B cell (primary cell): ENCODE data around the gene IFNAR2. TPM values are rescaled to one million over a fixed set of nuclear protein-coding genes. Genes with fewer than 3 reads are reported as not detected.

Experiments
- ATAC-seq: fragments of 200-7000 bp; cut with Tn5 transposase; one replicate; pipeline ENCODE4 v1.10.0; 2021; ENCODE audit warnings: low read depth, mild to moderate bottlenecking, moderate number of reproducible peaks, moderate library complexity
- CTCF ChIA-PET: fragments of 350-600 bp; sonication (Branson Sonifier 250); formaldehyde crosslinking; loops from one replicate; lab custom pipeline; 2021; ENCODE audit warnings: antibody characterized with exemption, inconsistent platforms; lab: Charles Lee
- POLR2A ChIA-PET: fragments of 350-600 bp; sonication (Branson Sonifier 250); formaldehyde crosslinking; loops from one replicate; lab custom pipeline; 2021; ENCODE audit warnings: antibody characterized with exemption; lab: Charles Lee
- DNase-seq: peaks from one replicate; pipeline ENCODE4 v3.0.0; 2013
- H2AFZ ChIP-seq: 2 replicates; pipeline ENCODE4 v1.6.1; 2012; ENCODE audit warnings: mild to moderate bottlenecking, low read depth, low read length; ENCODE audit not compliant: insufficient read depth, poor library complexity, severe bottlenecking
- H3K27ac ChIP-seq, 2 donors: 1 replicate in 1 of 2; 2 replicates in 1 of 2; pipeline ENCODE4 v1.5.1; 2012 to 2013; ENCODE audit warnings: low read length in 2 of 2, mild to moderate bottlenecking in 2 of 2, moderate library complexity in 1 of 2
- H3K27me3 ChIP-seq, 4 experiments: fragments of 200-600 bp in 1 of 4; sonication (generic) in 1 of 4; replicated peaks in 1 of 4; 1 replicate in 2 of 4; 2 replicates in 2 of 4; pipeline versions ENCODE4 v1.6.1 to v1.7.0; 2013 to 2016; ENCODE audit warnings: low read length in 3 of 4, mild to moderate bottlenecking in 2 of 4, mixed read lengths in 1 of 4, moderate library complexity in 1 of 4; ENCODE audit not compliant: insufficient read depth in 4 of 4, control insufficient read depth in 3 of 4; ENCODE audit errors: control extremely low read depth in 1 of 4
- H3K36me3 ChIP-seq, 2 experiments: replicated peaks in 1 of 2; 1 replicate in 1 of 2; 2 replicates in 1 of 2; pipeline versions ENCODE4 v1.6.1 to v1.7.1; 2013; ENCODE audit warnings: low read length in 1 of 2; ENCODE audit not compliant: insufficient read depth in 2 of 2, control insufficient read depth in 1 of 2; ENCODE audit errors: control extremely low read depth in 1 of 2, extremely low read depth in 1 of 2
- H3K4me1 ChIP-seq, 2 donors: fragments of 200-600 bp in 1 of 2; sonication (generic) in 1 of 2; 1 replicate in 1 of 2; 2 replicates in 1 of 2; pipeline versions ENCODE4 v1.5.1 to v1.6.1; 2013 to 2017; ENCODE audit warnings: low read length in 2 of 2; ENCODE audit not compliant: control insufficient read depth in 2 of 2, insufficient read depth in 2 of 2
- H3K4me2 ChIP-seq: replicated peaks from 2 replicates; pipeline ENCODE3; 2012; ENCODE audit warnings: mild to moderate bottlenecking, low read depth, low read length; ENCODE audit not compliant: poor library complexity, severe bottlenecking
- H3K4me3 ChIP-seq, 5 experiments: fragments of 200-600 bp in 1 of 5; sonication (generic) in 1 of 5; 1 replicate in 3 of 5; 2 replicates in 2 of 5; pipeline versions ENCODE4 v1.5.1 to v1.7.0; 2011 to 2016; ENCODE audit warnings: low read length in 4 of 5, mild to moderate bottlenecking in 4 of 5, low read depth in 2 of 5, control low read depth in 1 of 5, moderate library complexity in 1 of 5; ENCODE audit not compliant: insufficient read depth in 1 of 5; ENCODE audit errors: control extremely low read depth in 1 of 5, extremely low read depth in 1 of 5
- H3K79me2 ChIP-seq: fragments of 200-600 bp; sonication (generic); one replicate; pipeline ENCODE4 v1.6.0; 2016; ENCODE audit warnings: low read length; ENCODE audit not compliant: control insufficient read depth, insufficient read depth
- H3K9ac ChIP-seq: fragments of 200-600 bp; sonication (generic); 2 replicates; pipeline ENCODE4 v1.6.1; 2017; ENCODE audit warnings: mild to moderate bottlenecking, low read length, moderate library complexity
- H3K9me3 ChIP-seq, 3 donors: one replicate each; pipeline versions ENCODE4 v1.6.1 to v1.7.1; 2013; ENCODE audit warnings: low read length in 2 of 3; ENCODE audit not compliant: control insufficient read depth in 2 of 3, insufficient read depth in 1 of 3; ENCODE audit errors: control extremely low read depth in 1 of 3
- H4K20me1 ChIP-seq: 2 replicates; pipeline ENCODE4 v1.6.0; 2012; ENCODE audit warnings: mild to moderate bottlenecking, low read length; ENCODE audit not compliant: insufficient read depth, control insufficient read depth, poor library complexity, severe bottlenecking
- H3K27ac Mint-ChIP-seq: one replicate; pipeline ENCODE4 v1.8.0; 2021; ENCODE audit warnings: mixed read lengths
- H3K27me3 Mint-ChIP-seq: one replicate; pipeline ENCODE4 v1.8.0; 2021; ENCODE audit warnings: mixed read lengths
- H3K4me1 Mint-ChIP-seq: one replicate; pipeline ENCODE4 v1.8.0; 2021; ENCODE audit warnings: mixed read lengths
- H3K4me3 Mint-ChIP-seq: one replicate; pipeline ENCODE4 v1.8.0; 2021; ENCODE audit warnings: mixed read lengths
- H3K9me3 Mint-ChIP-seq: one replicate; pipeline ENCODE4 v1.8.0; 2022; ENCODE audit warnings: mixed read lengths; ENCODE audit not compliant: insufficient read depth
- EZH2 ChIP-seq: IDR thresholded peaks from 2 replicates; pipeline ENCODE4 v1.6.1; 2012; ENCODE audit warnings: borderline replicate concordance, low read depth, mild to moderate bottlenecking, moderate library complexity, low read length; ENCODE audit not compliant: insufficient read depth, poor library complexity, severe bottlenecking
- WGBS: methylation state at CpG from one replicate; pipeline ENCODE4 v1.1.5; 2013; ENCODE audit warnings: missing lambda C conversion rate; ENCODE audit not compliant: insufficient coverage; 5-methylcytosine and 5-hydroxymethylcytosine counted together
- intact Hi-C: fragments of 100-400 bp; cut with micrococcal nuclease; formaldehyde crosslinking; loops from one replicate; pipeline ENCODE4 v1.10.0; 2022
- polyA plus RNA-seq: library from polyadenylated mRNA; depleted of rRNA; stranded (reverse); fragments of >200 nt; gene quantifications from 2 replicates; pipeline ENCODE4 v1.2.3, GENCODE V29; 2012
- total RNA-seq, 2 donors: library from RNA; stranded (reverse); fragments of 120-200 nt in 1 of 2; gene quantifications; 1 replicate in 1 of 2; 2 replicates in 1 of 2; pipeline versions ENCODE4 v1.2.3 to v1.2.4, GENCODE V29; 2013 to 2022
- TF ChIP-seq, protein P1 (sequence below): fragments of 200-600 bp; IDR thresholded peaks from one replicate; pipeline ENCODE4 v1.8.0; 2022; ENCODE audit warnings: antibody characterized with exemption, mild to moderate bottlenecking

Gene IFNAR2
- total and polyA plus RNA-seq, 2 donors (not counting 1 experiment from before 2014, with no cell fraction given): 33.0 to 45.0 TPM

DNA sequence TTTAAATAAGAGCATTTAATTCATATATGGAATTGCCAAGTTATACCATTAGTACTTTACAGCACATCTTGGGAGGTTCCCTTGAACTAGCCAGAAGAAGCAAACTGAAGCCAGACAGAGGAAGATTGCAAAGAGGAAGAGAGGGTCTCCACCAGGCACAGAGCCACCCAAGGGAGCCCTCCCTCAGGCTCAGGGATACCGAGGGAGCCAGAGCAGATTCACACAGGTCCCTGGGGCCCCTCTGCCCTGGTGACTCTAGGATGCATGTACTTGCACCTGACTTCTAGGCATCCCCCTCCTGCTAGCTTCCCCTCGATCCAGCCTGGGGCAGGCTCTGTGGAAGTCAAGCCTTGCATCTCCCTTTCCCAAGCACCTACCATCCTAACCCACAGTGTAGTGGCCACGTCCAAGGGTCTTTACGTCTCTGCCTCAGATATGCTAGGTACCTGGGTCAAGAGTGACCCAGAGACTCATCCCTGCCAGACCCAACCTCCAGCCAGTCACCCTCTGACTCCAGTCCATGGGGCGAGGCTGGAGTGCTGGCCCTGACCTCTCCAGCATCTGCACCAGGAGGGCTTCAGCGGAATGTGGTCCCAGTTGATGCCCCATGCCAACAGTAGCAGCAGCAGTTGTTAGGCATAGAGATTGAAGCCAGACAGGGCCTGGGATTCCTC, 6.4 kb downstream of the IFNAR2 start:
- intact Hi-C loops: no loop called here

GRCh38 chr21:33236766-33237165, 7.0 kb downstream of the IFNAR2 start:
- CTCF ChIA-PET: interaction anchor here (3.3 kb wide), 1 partner anchor 39 kb away, joined by 16 read pairs; no protein-coding TSS in a partner anchor
- Histone ChIP-seq H4K20me1 (peaks cover 50% of the 10 kb centered on the region), H3K36me3 (peaks cover 4 to 25% of the 10 kb centered on the region in 2 experiments), H3K4me3 (no peak overlapping the region), H3K4me1 (peaks cover 34 to 58% of the 10 kb centered on the region in 2 donors), H3K79me2 (peaks cover 94% of the 10 kb centered on the region), H3K4me2 (no peak overlapping the region), H2AFZ (no peak overlapping the region), H3K9ac (no peak overlapping the region), H3K27me3 (no peaks in the 10 kb centered on the region), H3K9me3 (no peaks in the 10 kb centered on the region), H3K27ac (no peak overlapping the region)
- H3K9me3 Mint-ChIP-seq: no peaks in the 10 kb centered on the region
- TF ChIP-seq EZH2: no peak
- TF ChIP-seq, protein P1, sequence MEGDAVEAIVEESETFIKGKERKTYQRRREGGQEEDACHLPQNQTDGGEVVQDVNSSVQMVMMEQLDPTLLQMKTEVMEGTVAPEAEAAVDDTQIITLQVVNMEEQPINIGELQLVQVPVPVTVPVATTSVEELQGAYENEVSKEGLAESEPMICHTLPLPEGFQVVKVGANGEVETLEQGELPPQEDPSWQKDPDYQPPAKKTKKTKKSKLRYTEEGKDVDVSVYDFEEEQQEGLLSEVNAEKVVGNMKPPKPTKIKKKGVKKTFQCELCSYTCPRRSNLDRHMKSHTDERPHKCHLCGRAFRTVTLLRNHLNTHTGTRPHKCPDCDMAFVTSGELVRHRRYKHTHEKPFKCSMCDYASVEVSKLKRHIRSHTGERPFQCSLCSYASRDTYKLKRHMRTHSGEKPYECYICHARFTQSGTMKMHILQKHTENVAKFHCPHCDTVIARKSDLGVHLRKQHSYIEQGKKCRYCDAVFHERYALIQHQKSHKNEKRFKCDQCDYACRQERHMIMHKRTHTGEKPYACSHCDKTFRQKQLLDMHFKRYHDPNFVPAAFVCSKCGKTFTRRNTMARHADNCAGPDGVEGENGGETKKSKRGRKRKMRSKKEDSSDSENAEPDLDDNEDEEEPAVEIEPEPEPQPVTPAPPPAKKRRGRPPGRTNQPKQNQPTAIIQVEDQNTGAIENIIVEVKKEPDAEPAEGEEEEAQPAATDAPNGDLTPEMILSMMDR: no peak
- intact Hi-C loops: no loop called here
- H3K4me3 Mint-ChIP-seq: no peak overlapping the region
- WGBS: 100% methylated on average over 1 of the region's 2 CpGs
- H3K4me1 Mint-ChIP-seq: peaks cover 67% of the 10 kb centered on the region
- no peak for ATAC-seq
- POLR2A ChIA-PET: no interaction called here
- no peak for DNase-seq
- no peaks in the 10 kb centered on the region for H3K27me3 Mint-ChIP-seq
- peak overlapping the region; percentile 47 for H3K27ac Mint-ChIP-seq

More for the DNA sequence above, 6.4 kb downstream of the IFNAR2 start:
- ATAC-seq: no peak
- H3K9ac ChIP-seq: no peak overlapping the region
- no peaks in the 10 kb centered on the region for H3K9me3 ChIP-seq
- peaks cover 50% of the 10 kb centered on the region for H4K20me1 ChIP-seq
- H3K4me2 ChIP-seq: no peak overlapping the region
- Mint-ChIP-seq H3K9me3 (no peaks in the 10 kb centered on the region), H3K27ac (no peak overlapping the region), H3K4me3 (no peak overlapping the region), H3K4me1 (peaks cover 70% of the 10 kb centered on the region), H3K27me3 (no peaks in the 10 kb centered on the region)
- no peak overlapping the region for H2AFZ ChIP-seq
- ChIA-PET POLR2A (no interaction called here), CTCF (interaction anchor here (1.7 kb wide), 1 partner anchor 36 kb away, joined by 4 read pairs; no protein-coding TSS in a partner anchor)
- no peak for DNase-seq
- no peaks in the 10 kb centered on the region for H3K27me3 ChIP-seq
- no peak overlapping the region for H3K4me3 ChIP-seq
- 80% methylated on average over 6 of the region's 6 CpGs for WGBS
- TF ChIP-seq, protein P1: no peak
- TF ChIP-seq EZH2: no peak
- H3K4me1 ChIP-seq: peaks cover 39 to 63% of the 10 kb centered on the region in 2 donors
- H3K79me2 ChIP-seq: peaks cover 95% of the 10 kb centered on the region
- peak overlapping the region in 1 of 2 donors; percentile 14 for H3K27ac ChIP-seq
- peaks cover 4 to 22% of the 10 kb centered on the region in 2 experiments for H3K36me3 ChIP-seq
